DOHH2 (cell line): ENCODE results near the gene PCDH15.

ENCODE experiments used
- H3F3A ChIP-seq: fragments of 200-600 bp; sonication (generic), shearing (Covaris generic); 2 replicates; pipeline ENCODE4 v1.6.0; 2016; ENCODE audit warnings: antibody characterized with exemption, mild to moderate bottlenecking; ENCODE audit not compliant: control insufficient read depth, insufficient read depth
- H3K27ac ChIP-seq: fragments of 200-600 bp; sonication (generic); 2 replicates; pipeline ENCODE4 v1.5.1; 2014; ENCODE audit warnings: low read depth, mild to moderate bottlenecking, low read length, moderate library complexity
- H3K27me3 ChIP-seq: fragments of 200-600 bp; sonication (generic); 2 replicates; pipeline ENCODE4 v1.6.1; 2014; ENCODE audit warnings: mild to moderate bottlenecking, low read length, mixed read lengths; ENCODE audit not compliant: control insufficient read depth
- H3K36me3 ChIP-seq: fragments of 200-600 bp; sonication (generic); 2 replicates; pipeline ENCODE4 v1.6.1; 2014; ENCODE audit warnings: mild to moderate bottlenecking, low read length, moderate library complexity, mixed read lengths; ENCODE audit not compliant: control insufficient read depth
- H3K4me1 ChIP-seq: fragments of 200-600 bp; sonication (generic); 2 replicates; pipeline ENCODE4 v1.6.1; 2014; ENCODE audit warnings: mild to moderate bottlenecking, low read length, mixed read lengths; ENCODE audit not compliant: control insufficient read depth
- H3K4me2 ChIP-seq: fragments of 200-600 bp; sonication (generic); 2 replicates; pipeline ENCODE4 v1.6.0; 2014; ENCODE audit warnings: mild to moderate bottlenecking, low read length, moderate library complexity
- H3K4me3 ChIP-seq: fragments of 200-600 bp; sonication (generic); 2 replicates; pipeline ENCODE4 v1.5.1; 2014; ENCODE audit warnings: mild to moderate bottlenecking, low read length, mixed read lengths
- H3K79me2 ChIP-seq: fragments of 200-600 bp; sonication (generic); 2 replicates; pipeline ENCODE4 v1.6.1; 2014; ENCODE audit warnings: mild to moderate bottlenecking, low read length, mixed read lengths; ENCODE audit not compliant: control insufficient read depth
- H3K9me2 ChIP-seq: fragments of 200-600 bp; sonication (generic); replicated peaks from 2 replicates; pipeline ENCODE4 v1.6.1; 2014; ENCODE audit warnings: mild to moderate bottlenecking, low read length, mixed read lengths; ENCODE audit not compliant: control insufficient read depth
- H3K9me3 ChIP-seq: fragments of 200-600 bp; sonication (generic); 2 replicates; pipeline ENCODE4 v1.6.1; 2014; ENCODE audit warnings: antibody characterized with exemption, low read length, mixed read lengths; ENCODE audit not compliant: control insufficient read depth, insufficient read depth
- H4K20me1 ChIP-seq: fragments of 200-600 bp; sonication (generic); 2 replicates; pipeline ENCODE4 v1.6.0; 2014; ENCODE audit warnings: low read depth, mild to moderate bottlenecking, antibody characterized with exemption, low read length, moderate library complexity; ENCODE audit not compliant: control insufficient read depth, insufficient read depth
- CTCF ChIP-seq: fragments of 200-600 bp; sonication (generic); IDR thresholded peaks from one replicate; pipeline ENCODE4 v1.5.1; 2014; ENCODE audit warnings: antibody characterized with exemption, mild to moderate bottlenecking, low read depth, low read length; ENCODE audit not compliant: poor library complexity, severe bottlenecking
- EZH2phosphoT487 ChIP-seq: fragments of 200-600 bp; sonication (generic); IDR thresholded peaks from 2 replicates; pipeline ENCODE4 v1.6.1; 2017; ENCODE audit warnings: borderline replicate concordance, mild to moderate bottlenecking, antibody characterized with exemption, low read length, moderate library complexity, mixed read lengths

The PCDH15 gene

GRCh38 chr10:53955091-53955490, 845.9 kb downstream of the PCDH15 start:
- Histone ChIP-seq H3K4me2 (no peak overlapping the region), H3K9me3 (peaks cover 5% of the 10 kb centered on the region; the same call in 1 of the 2 replicates)

GRCh38 chr10:53952698-53953630, 848.1 kb downstream of the PCDH15 start:
- H3K9me3 ChIP-seq, result peaks cover 5% of the 10 kb centered on the region; the same call in 1 of the 2 replicates
- H3K4me2 ChIP-seq, result no peak overlapping the region
- TF ChIP-seq EZH2phosphoT487 (no peak), CTCF (no peak)
- no peaks in the 10 kb centered on the region for H3K4me1 ChIP-seq
- no peaks in the 10 kb centered on the region for H3K27me3 ChIP-seq
- H4K20me1 ChIP-seq, result no peaks in the 10 kb centered on the region
- H3F3A ChIP-seq, result no peaks in the 10 kb centered on the region
- H3K36me3 ChIP-seq, result no peaks in the 10 kb centered on the region
- no peaks in the 10 kb centered on the region for H3K9me2 ChIP-seq
- no peaks in the 10 kb centered on the region for H3K79me2 ChIP-seq
- H3K27ac ChIP-seq, result no peak overlapping the region
- H3K4me3 ChIP-seq, result no peak overlapping the region

More at GRCh38 chr10:53955091-53955490, 845.9 kb downstream of the PCDH15 start:
- no peak for TF ChIP-seq CTCF
- no peak for TF ChIP-seq EZH2phosphoT487
- Histone ChIP-seq H3K27me3 (no peaks in the 10 kb centered on the region), H3K9me2 (no peaks in the 10 kb centered on the region), H3K79me2 (no peaks in the 10 kb centered on the region), H3K27ac (no peak overlapping the region), H3K4me3 (no peak overlapping the region), H3K4me1 (no peaks in the 10 kb centered on the region), H3K36me3 (no peaks in the 10 kb centered on the region), H4K20me1 (no peaks in the 10 kb centered on the region), H3F3A (no peaks in the 10 kb centered on the region)

- Histone ChIP-seq H3K79me2 (no peaks in the 10 kb centered on the region), H3K9me2 (no peaks in the 10 kb centered on the region), H3F3A (no peaks in the 10 kb centered on the region), H3K4me2 (no peak overlapping the region), H3K27ac (no peak overlapping the region), H3K36me3 (no peaks in the 10 kb centered on the region), H3K4me3 (no peak overlapping the region), H3K9me3 (no peaks in the 10 kb centered on the region), H3K4me1 (no peaks in the 10 kb centered on the region), H3K27me3 (no peaks in the 10 kb centered on the region), H4K20me1 (no peaks in the 10 kb centered on the region)
- TF ChIP-seq EZH2phosphoT487 (no peak), CTCF (no peak)
Measured at GRCh38 chr10:53939654-53940053, 861.4 kb downstream of the PCDH15 start.
